K562 (cell line): ENCODE results near the gene ANAPC4. TPM values are rescaled to one million over a fixed set of nuclear protein-coding genes. Genes with fewer than 3 reads are reported as not detected.

Experiments used
- CBFA2T2 ChIP-seq: fragments of 450-650 bp; conservative IDR thresholded peaks from 2 replicates; pipeline ENCODE4 v1.6.1; 2017; ENCODE audit warnings: mild to moderate bottlenecking
- CREB1 ChIP-seq, 2 experiments: sonication (generic) in 1 of 2; formaldehyde crosslinking in 1 of 2; IDR thresholded peaks; 2 replicates each; pipeline versions ENCODE4 v1.6.1 to v1.8.0; 2012 to 2022; ENCODE audit warnings: inconsistent platforms in 1 of 2, mild to moderate bottlenecking in 1 of 2, missing genetic modification reagents in 1 of 2, moderate library complexity in 1 of 2
- DMBX1 ChIP-seq: fragments of 250-450 bp; sonication (Bioruptor Pico); IDR thresholded peaks from 2 replicates; pipeline ENCODE4 v1.8.0; 2022; ENCODE audit warnings: inconsistent platforms, mild to moderate bottlenecking, moderate library complexity, borderline replicate concordance
- GATA2 ChIP-seq: sonication (generic); formaldehyde crosslinking; IDR thresholded peaks from 2 replicates; pipeline ENCODE4 v1.4.0; 2020; ENCODE audit warnings: mild to moderate bottlenecking, missing genetic modification reagents
- HMG20A ChIP-seq: fragments of 450-650 bp; formaldehyde crosslinking; conservative IDR thresholded peaks from 2 replicates; pipeline ENCODE4 v1.4.0; 2020; ENCODE audit warnings: mild to moderate bottlenecking, mixed read lengths
- HMGXB4 ChIP-seq: sonication (generic); formaldehyde crosslinking; IDR thresholded peaks from 2 replicates; pipeline ENCODE4 v1.8.1; 2023; ENCODE audit warnings: mild to moderate bottlenecking, missing genetic modification reagents
- JUN ChIP-seq, 2 experiments: sonication (generic) in 1 of 2; formaldehyde crosslinking in 1 of 2; IDR thresholded peaks; 2 replicates each; pipeline versions ENCODE4 v1.6.1 to v1.8.0; 2012 to 2022; ENCODE audit warnings: borderline replicate concordance in 2 of 2, mild to moderate bottlenecking in 2 of 2, improper control_type of control experiment in 1 of 2, low read depth in 1 of 2, low read length in 1 of 2, missing genetic modification reagents in 1 of 2
- MEIS2 ChIP-seq: fragments of 450-650 bp; IDR thresholded peaks from 2 replicates; pipeline ENCODE4 v1.6.1; 2014; ENCODE audit warnings: mild to moderate bottlenecking; ENCODE audit not compliant: partially characterized antibody
- NONO ChIP-seq, 2 experiments: fragments of 200-400 bp in 1 of 2; fragments of 450-650 bp in 1 of 2; formaldehyde crosslinking in 1 of 2; IDR thresholded peaks; 2 replicates each; pipeline ENCODE4 v1.6.1; 2017; ENCODE audit warnings: low read depth in 2 of 2, mild to moderate bottlenecking in 2 of 2, moderate library complexity in 2 of 2, low read length in 1 of 2
- PCBP1 ChIP-seq: fragments of 200-400 bp; formaldehyde crosslinking; IDR thresholded peaks from 2 replicates; pipeline ENCODE4 v1.6.1; 2018; ENCODE audit warnings: mild to moderate bottlenecking, low read depth, low read length; ENCODE audit not compliant: poor library complexity, severe bottlenecking
- POLR2G ChIP-seq: fragments of 200-400 bp; formaldehyde crosslinking; IDR thresholded peaks from 2 replicates; pipeline ENCODE4 v1.6.1; 2017; ENCODE audit warnings: low read depth, mild to moderate bottlenecking, antibody characterized with exemption, low read length, moderate library complexity
- REST ChIP-seq, 2 experiments: fragments of 450-650 bp; formaldehyde crosslinking in 1 of 2; IDR thresholded peaks; 2 replicates each; pipeline versions ENCODE4 v1.4.0 to v1.6.1; 2014 to 2020; ENCODE audit warnings: mild to moderate bottlenecking in 2 of 2, borderline replicate concordance in 1 of 2, low read depth in 1 of 2
- TAF9B ChIP-seq: fragments of 450-650 bp; IDR thresholded peaks from 2 replicates; pipeline ENCODE4 v1.6.1; 2018; ENCODE audit warnings: mild to moderate bottlenecking; ENCODE audit not compliant: partially characterized antibody
- TBL1XR1 ChIP-seq, 2 experiments: IDR thresholded peaks; 2 replicates each; pipeline ENCODE4 v1.6.1; 2012; ENCODE audit warnings: improper control_type of control experiment in 2 of 2, low read length in 2 of 2, mild to moderate bottlenecking in 1 of 2
- ZNF174 ChIP-seq: fragments of 250-450 bp; sonication (Bioruptor Pico); IDR thresholded peaks from 2 replicates; pipeline ENCODE4 v1.4.0; 2020; ENCODE audit warnings: mild to moderate bottlenecking
- polyA plus RNA-seq, 8 experiments: library from polyadenylated mRNA; depleted of rRNA in 4 of 8; stranded (reverse) in 5 of 8; unstranded in 3 of 8; fragments of >200 nt; fragmentation: Nextera tagmentation in 2 of 8; fragmentation: Illumina TruSeq in 1 of 8; extraction: Ambion mirVana in 2 of 8; extraction: Trizol in 1 of 8; gene quantifications; 2 replicates each; pipeline versions ENCODE4 v1.2.1 to v1.2.3, GENCODE V29; 2011 to 2014; ENCODE audit warnings: inconsistent platforms in 1 of 8, missing spikeins in 1 of 8
- total RNA-seq, 7 experiments: library from RNA; depleted of rRNA in 6 of 7; stranded (reverse); fragments of >200 nt in 6 of 7; fragmentation: Illumina TruSeq in 2 of 7; extraction: Trizol in 2 of 7; gene quantifications; 2 replicates each; pipeline versions ENCODE4 v1.2.1 to v1.2.3, GENCODE V29; 2011 to 2021; ENCODE audit warnings: low replicate concordance in 1 of 7

Gene ANAPC4
- total and polyA plus RNA-seq, 9 of the 15 experiments (the other 6 are each of a cell fraction or from before 2014, with no cell fraction given), result 23.9 to 47.0 (median 31.9) TPM

GRCh38 chr4:25439918-25440477 lies 62.9 kb downstream of the ANAPC4 start (continued):
- no peak for TF ChIP-seq JUN (IDR thresholded peaks at IDR 0.05; ENCODE audit: borderline replicate concordance, low read depth, low read length)
- no peak for TF ChIP-seq JUN (CRISPR knock-in tag; IDR thresholded peaks at IDR 0.05; ENCODE audit: borderline replicate concordance)
- TF ChIP-seq REST (IDR thresholded peaks at IDR 0.05; ENCODE audit: borderline replicate concordance), result peak; percentile 39; the same call in 1 of the 2 replicates
- no peak for TF ChIP-seq REST (CRISPR knock-in tag; IDR thresholded peaks at IDR 0.05; ENCODE audit: low read depth)
- no peak for TF ChIP-seq CREB1 (IDR thresholded peaks at IDR 0.05)
- no peak for TF ChIP-seq CREB1 (CRISPR knock-in tag; IDR thresholded peaks at IDR 0.05)
- TF ChIP-seq CBFA2T2, result 0 out of 2 replicates have a peak, but pooled peaks have one; percentile 11
- TF ChIP-seq MEIS2, result no peak
- no peak for TF ChIP-seq ZNF174
- no peak for TF ChIP-seq TAF9B
- no peak for TF ChIP-seq HMG20A
- no peak for TF ChIP-seq HMGXB4 (CRISPR knock-in tag)
- peak; percentile 31; the same call in 1 of the 2 replicates for TF ChIP-seq GATA2 (CRISPR knock-in tag)
- no peak for TF ChIP-seq DMBX1 (CRISPR knock-in tag)
- 0 out of 4 replicates have a peak, but pooled peaks of 1 of the 2 experiments have one; percentile 29 for TF ChIP-seq TBL1XR1 (IDR thresholded peaks at IDR 0.05; ENCODE audit: low read length in 2 of 2)
- TF ChIP-seq POLR2G, result no peak
- TF ChIP-seq PCBP1, result no peak
- no peak for TF ChIP-seq NONO (IDR thresholded peaks at IDR 0.05; ENCODE audit: low read depth in 2 of 2, low read length in 1 of 2)
